NT2/D1 (cell line): ENCODE data around the gene KCNJ15.

Source experiments
- SUZ12 ChIP-seq: IDR thresholded peaks from 2 replicates; pipeline ENCODE4 v1.6.1; 2011; ENCODE audit not compliant: insufficient read length, insufficient read depth; ENCODE audit errors: extremely low read depth
- YY1 ChIP-seq: IDR thresholded peaks from 2 replicates; pipeline ENCODE4 v1.6.1; 2011; ENCODE audit not compliant: insufficient read length, insufficient read depth

GRCh38 chr21:38349977-38350376 lies 93.2 kb downstream of the KCNJ15 start:
- TF ChIP-seq YY1 (no peak), SUZ12 (no peak)
